HL-60 (cell line): Measurements from ENCODE around the gene DHX35.

ENCODE experiments used
- DNase-seq, 2 experiments: peaks; one replicate each; pipeline ENCODE4 v3.0.0-alpha.2; 2010 to 2020; ENCODE audit warnings: low read depth in 1 of 2, low spot score in 1 of 2
- H3K27ac ChIP-seq: fragments of 250-450 bp; sonication (Bioruptor Pico); replicated peaks from 2 replicates; pipeline ENCODE4 v1.5.1; 2020; ENCODE audit warnings: mild to moderate bottlenecking, moderate library complexity
- H3K27me3 ChIP-seq: fragments of 250-450 bp; sonication (Bioruptor Pico); 2 replicates; pipeline ENCODE4 v1.5.1; 2021; ENCODE audit warnings: mild to moderate bottlenecking, moderate library complexity; ENCODE audit not compliant: insufficient read depth, poor library complexity, severe bottlenecking
- H3K4me3 ChIP-seq: replicated peaks from 2 replicates; pipeline ENCODE4 v1.5.1; 2011; ENCODE audit warnings: mild to moderate bottlenecking, control low read depth, low read length; ENCODE audit not compliant: insufficient read depth
- GABPA ChIP-seq: IDR thresholded peaks from 2 replicates; pipeline ENCODE4 v1.6.1; 2012; ENCODE audit warnings: low read depth
- POLR2AphosphoS5 ChIP-seq: IDR thresholded peaks from 2 replicates; pipeline ENCODE4 v1.6.1; 2012; ENCODE audit warnings: low read depth
- SPI1 ChIP-seq: IDR thresholded peaks from 2 replicates; pipeline ENCODE4 v1.6.1; 2012; ENCODE audit warnings: low read depth, mild to moderate bottlenecking, borderline replicate concordance
- TF ChIP-seq, protein P1 (sequence below): IDR thresholded peaks from one replicate; pipeline ENCODE4 v1.5.1; 2011; ENCODE audit warnings: low read length, control low read depth, inconsistent platforms; ENCODE audit not compliant: insufficient read depth
- TF ChIP-seq, protein P2 (sequence below): IDR thresholded peaks from 2 replicates; pipeline ENCODE4 v1.6.1; 2012; ENCODE audit warnings: low read depth; ENCODE audit not compliant: insufficient replicate concordance

Gene DHX35

DNA sequence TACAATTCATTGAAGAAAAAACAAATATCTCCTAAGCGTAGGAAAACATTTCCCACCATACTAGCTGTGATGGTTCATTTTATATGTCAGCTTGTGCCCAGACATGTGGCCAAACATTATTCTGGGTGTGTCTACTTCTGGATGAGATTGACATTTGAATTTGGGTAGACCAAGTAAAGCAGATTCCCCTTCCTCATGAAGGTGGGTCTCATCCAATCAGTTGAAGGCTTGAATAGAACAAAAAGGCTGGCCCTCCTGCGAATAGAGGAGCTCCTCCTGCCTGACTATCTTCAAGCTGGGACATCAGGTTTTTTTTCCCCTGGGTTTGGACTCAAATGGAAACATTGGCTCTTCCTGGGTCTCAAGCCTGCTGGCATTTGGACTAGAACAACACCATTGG, 113.6 kb downstream of the DHX35 start:
- TF ChIP-seq, protein P1, sequence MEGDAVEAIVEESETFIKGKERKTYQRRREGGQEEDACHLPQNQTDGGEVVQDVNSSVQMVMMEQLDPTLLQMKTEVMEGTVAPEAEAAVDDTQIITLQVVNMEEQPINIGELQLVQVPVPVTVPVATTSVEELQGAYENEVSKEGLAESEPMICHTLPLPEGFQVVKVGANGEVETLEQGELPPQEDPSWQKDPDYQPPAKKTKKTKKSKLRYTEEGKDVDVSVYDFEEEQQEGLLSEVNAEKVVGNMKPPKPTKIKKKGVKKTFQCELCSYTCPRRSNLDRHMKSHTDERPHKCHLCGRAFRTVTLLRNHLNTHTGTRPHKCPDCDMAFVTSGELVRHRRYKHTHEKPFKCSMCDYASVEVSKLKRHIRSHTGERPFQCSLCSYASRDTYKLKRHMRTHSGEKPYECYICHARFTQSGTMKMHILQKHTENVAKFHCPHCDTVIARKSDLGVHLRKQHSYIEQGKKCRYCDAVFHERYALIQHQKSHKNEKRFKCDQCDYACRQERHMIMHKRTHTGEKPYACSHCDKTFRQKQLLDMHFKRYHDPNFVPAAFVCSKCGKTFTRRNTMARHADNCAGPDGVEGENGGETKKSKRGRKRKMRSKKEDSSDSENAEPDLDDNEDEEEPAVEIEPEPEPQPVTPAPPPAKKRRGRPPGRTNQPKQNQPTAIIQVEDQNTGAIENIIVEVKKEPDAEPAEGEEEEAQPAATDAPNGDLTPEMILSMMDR, result no peak
- TF ChIP-seq POLR2AphosphoS5, result no peak
- TF ChIP-seq SPI1, result no peak
- no peak for TF ChIP-seq GABPA
- TF ChIP-seq, protein P2, sequence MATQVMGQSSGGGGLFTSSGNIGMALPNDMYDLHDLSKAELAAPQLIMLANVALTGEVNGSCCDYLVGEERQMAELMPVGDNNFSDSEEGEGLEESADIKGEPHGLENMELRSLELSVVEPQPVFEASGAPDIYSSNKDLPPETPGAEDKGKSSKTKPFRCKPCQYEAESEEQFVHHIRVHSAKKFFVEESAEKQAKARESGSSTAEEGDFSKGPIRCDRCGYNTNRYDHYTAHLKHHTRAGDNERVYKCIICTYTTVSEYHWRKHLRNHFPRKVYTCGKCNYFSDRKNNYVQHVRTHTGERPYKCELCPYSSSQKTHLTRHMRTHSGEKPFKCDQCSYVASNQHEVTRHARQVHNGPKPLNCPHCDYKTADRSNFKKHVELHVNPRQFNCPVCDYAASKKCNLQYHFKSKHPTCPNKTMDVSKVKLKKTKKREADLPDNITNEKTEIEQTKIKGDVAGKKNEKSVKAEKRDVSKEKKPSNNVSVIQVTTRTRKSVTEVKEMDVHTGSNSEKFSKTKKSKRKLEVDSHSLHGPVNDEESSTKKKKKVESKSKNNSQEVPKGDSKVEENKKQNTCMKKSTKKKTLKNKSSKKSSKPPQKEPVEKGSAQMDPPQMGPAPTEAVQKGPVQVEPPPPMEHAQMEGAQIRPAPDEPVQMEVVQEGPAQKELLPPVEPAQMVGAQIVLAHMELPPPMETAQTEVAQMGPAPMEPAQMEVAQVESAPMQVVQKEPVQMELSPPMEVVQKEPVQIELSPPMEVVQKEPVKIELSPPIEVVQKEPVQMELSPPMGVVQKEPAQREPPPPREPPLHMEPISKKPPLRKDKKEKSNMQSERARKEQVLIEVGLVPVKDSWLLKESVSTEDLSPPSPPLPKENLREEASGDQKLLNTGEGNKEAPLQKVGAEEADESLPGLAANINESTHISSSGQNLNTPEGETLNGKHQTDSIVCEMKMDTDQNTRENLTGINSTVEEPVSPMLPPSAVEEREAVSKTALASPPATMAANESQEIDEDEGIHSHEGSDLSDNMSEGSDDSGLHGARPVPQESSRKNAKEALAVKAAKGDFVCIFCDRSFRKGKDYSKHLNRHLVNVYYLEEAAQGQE, result no peak
- H3K27ac ChIP-seq, result no peak overlapping the region
- no peak for DNase-seq
- no peak overlapping the region for H3K4me3 ChIP-seq
- H3K27me3 ChIP-seq, result peaks cover 9% of the 10 kb centered on the region

DNA sequence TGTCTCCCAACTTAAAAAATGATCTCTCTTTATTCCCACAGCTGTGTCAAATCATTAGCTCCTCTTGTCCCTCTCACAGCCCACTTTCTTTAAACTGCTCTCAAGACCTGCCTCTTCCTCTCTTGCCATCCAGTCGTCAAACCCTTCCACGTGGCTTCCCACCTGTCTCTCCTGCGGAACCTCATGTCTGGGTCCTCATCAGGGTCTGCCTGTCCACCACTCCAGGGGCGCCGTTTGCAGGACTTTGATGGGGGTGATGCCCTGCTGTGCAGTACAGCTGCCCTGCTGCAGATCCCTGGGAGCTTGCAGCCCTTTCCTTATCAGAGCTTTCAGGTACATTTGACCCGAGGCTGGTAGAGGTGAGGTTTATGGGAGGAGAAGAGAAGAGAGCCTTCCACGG, 114.8 kb downstream of the DHX35 start:
- DNase-seq, result no peak
- H3K27ac ChIP-seq, result no peak overlapping the region
- no peak overlapping the region for H3K4me3 ChIP-seq
- H3K27me3 ChIP-seq, result peaks cover 9% of the 10 kb centered on the region
- no peak for TF ChIP-seq GABPA
- TF ChIP-seq, protein P1, result no peak
- TF ChIP-seq, protein P2, result no peak
- TF ChIP-seq POLR2AphosphoS5, result no peak
- no peak for TF ChIP-seq SPI1

DNA sequence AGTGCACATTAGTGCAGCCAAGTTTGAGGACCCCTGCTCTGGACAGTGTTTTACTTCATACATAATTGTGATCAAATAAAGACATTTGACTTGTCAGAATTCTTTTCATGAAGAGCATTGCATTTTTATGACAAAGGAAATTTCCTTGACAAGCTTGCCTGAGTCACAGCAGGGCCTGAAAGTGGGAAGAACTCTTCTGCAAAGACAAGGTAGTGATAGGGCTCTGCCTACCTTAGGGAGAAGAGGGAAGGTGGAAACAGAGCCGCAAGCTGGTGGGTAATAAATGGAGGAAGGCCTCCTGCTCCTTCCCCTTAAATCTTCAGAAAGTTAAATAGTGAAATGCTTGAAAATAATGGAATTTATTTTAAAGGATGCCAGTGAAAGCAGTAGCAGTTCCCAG, 118.2 kb downstream of the DHX35 start:
- TF ChIP-seq GABPA, result no peak
- TF ChIP-seq, protein P1, result no peak
- TF ChIP-seq SPI1, result no peak
- TF ChIP-seq, protein P2, result no peak
- no peak for TF ChIP-seq POLR2AphosphoS5
- DNase-seq, result no peak
- Histone ChIP-seq H3K4me3 (no peak overlapping the region), H3K27ac (no peak overlapping the region), H3K27me3 (peaks cover 2% of the 10 kb centered on the region)
